Naive thymus-derived CD4-positive, alpha-beta T cell (primary cell): ENCODE data around the gene MREG. TPM values are rescaled to one million over a fixed set of nuclear protein-coding genes. Genes with fewer than 3 reads are reported as not detected.

Source experiments
- ATAC-seq: fragments of 150-1000 bp; cut with Tn5 transposase; 2 replicates; pipeline ENCODE4 v1.10.0; 2021; ENCODE audit warnings: mild to moderate bottlenecking, moderate library complexity
- CTCF ChIA-PET: fragments of 350-600 bp; sonication (Branson Sonifier 250); formaldehyde crosslinking; loops from one replicate; lab custom pipeline; 2021; ENCODE audit warnings: antibody characterized with exemption; lab: Charles Lee
- POLR2A ChIA-PET: fragments of 350-600 bp; sonication (Branson Sonifier 250); formaldehyde crosslinking; loops from one replicate; lab custom pipeline; 2021; ENCODE audit warnings: antibody characterized with exemption, inconsistent platforms; lab: Charles Lee
- DNase-seq, 9 donors: peaks; one replicate each; pipeline versions ENCODE4 v3.0.0 to v3.0.0-alpha.2; 2020 to 2022; ENCODE audit warnings: mixed read lengths in 1 of 9
- H3K27ac ChIP-seq: one replicate; pipeline ENCODE4 v1.7.0; 2013; ENCODE audit warnings: mild to moderate bottlenecking, low read depth, low read length, moderate library complexity
- H3K27me3 ChIP-seq, 2 donors: one replicate each; pipeline ENCODE4 v1.7.0; 2013; ENCODE audit warnings: low read length in 2 of 2, mild to moderate bottlenecking in 2 of 2, moderate library complexity in 2 of 2; ENCODE audit not compliant: control insufficient read depth in 2 of 2, insufficient read depth in 2 of 2
- H3K36me3 ChIP-seq, 3 experiments: 1 replicate in 2 of 3; 2 replicates in 1 of 3; pipeline ENCODE4 v1.7.0; 2013; ENCODE audit warnings: low read length in 3 of 3, mild to moderate bottlenecking in 3 of 3, moderate library complexity in 1 of 3; ENCODE audit not compliant: insufficient read depth in 3 of 3, control insufficient read depth in 2 of 3
- H3K4me1 ChIP-seq, 2 donors: one replicate each; pipeline ENCODE4 v1.7.0; 2013; ENCODE audit warnings: low read length in 2 of 2, mild to moderate bottlenecking in 2 of 2, moderate library complexity in 1 of 2; ENCODE audit not compliant: control insufficient read depth in 2 of 2, insufficient read depth in 2 of 2
- H3K4me3 ChIP-seq: 2 replicates; pipeline ENCODE4 v1.7.0; 2013; ENCODE audit warnings: mild to moderate bottlenecking, low read length
- H3K9me3 ChIP-seq, 3 experiments: 1 replicate in 2 of 3; 2 replicates in 1 of 3; pipeline ENCODE4 v1.7.0; 2013; ENCODE audit warnings: low read length in 3 of 3; ENCODE audit not compliant: control insufficient read depth in 2 of 3
- H3K27ac Mint-ChIP-seq, 9 donors: one replicate each; pipeline ENCODE4 v1.8.0; 2020 to 2022; ENCODE audit warnings: mixed read lengths in 9 of 9, mild to moderate bottlenecking in 8 of 9, moderate library complexity in 5 of 9, inconsistent platforms in 2 of 9
- H3K27me3 Mint-ChIP-seq, 5 donors: one replicate each; pipeline ENCODE4 v1.8.0; 2021 to 2022; ENCODE audit warnings: mixed read lengths in 5 of 5, mild to moderate bottlenecking in 1 of 5
- H3K36me3 Mint-ChIP-seq, 5 donors: one replicate each; pipeline ENCODE4 v1.8.0; 2020 to 2022; ENCODE audit warnings: mixed read lengths in 5 of 5, mild to moderate bottlenecking in 3 of 5, inconsistent platforms in 1 of 5
- H3K4me1 Mint-ChIP-seq, 7 donors: one replicate each; pipeline ENCODE4 v1.8.0; 2020 to 2022; ENCODE audit warnings: mixed read lengths in 7 of 7, mild to moderate bottlenecking in 3 of 7, inconsistent platforms in 1 of 7
- H3K4me3 Mint-ChIP-seq, 10 donors: one replicate each; pipeline ENCODE4 v1.8.0; 2020 to 2022; ENCODE audit warnings: mild to moderate bottlenecking in 10 of 10, mixed read lengths in 10 of 10, moderate library complexity in 6 of 10, inconsistent platforms in 2 of 10
- H3K9me3 Mint-ChIP-seq, 11 donors: one replicate each; pipeline ENCODE4 v1.8.0; 2020 to 2022; ENCODE audit warnings: mixed read lengths in 11 of 11, mild to moderate bottlenecking in 4 of 11, inconsistent platforms in 1 of 11, moderate library complexity in 1 of 11
- intact Hi-C, 2 donors: fragments of 100-400 bp; cut with micrococcal nuclease; formaldehyde crosslinking; loops; one replicate each; pipeline ENCODE4 v1.15.1; 2023
- polyA plus RNA-seq, 2 donors: library from polyadenylated mRNA; unstranded; fragments of 300-500 nt; fragmentation: Illumina TruSeq; gene quantifications; one replicate each; pipeline ENCODE4 v1.2.3, GENCODE V29; 2021
- total RNA-seq, 6 experiments: library from RNA in 5 of 6; stranded (reverse) in 5 of 6; gene quantifications; 1 replicate in 5 of 6; 2 replicates in 1 of 6; pipeline ENCODE4 v1.2.3 and lab custom pipeline; 2021 to 2026

Gene MREG, protein sequence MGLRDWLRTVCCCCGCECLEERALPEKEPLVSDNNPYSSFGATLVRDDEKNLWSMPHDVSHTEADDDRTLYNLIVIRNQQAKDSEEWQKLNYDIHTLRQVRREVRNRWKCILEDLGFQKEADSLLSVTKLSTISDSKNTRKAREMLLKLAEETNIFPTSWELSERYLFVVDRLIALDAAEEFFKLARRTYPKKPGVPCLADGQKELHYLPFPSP
- total RNA-seq (1 to 10 TPM; 4.8 to 8.5 (median 6.4) TPM), polyA plus RNA-seq (1 to 10 TPM in 1 of 2 donors, under 1 TPM in 1; 0.39 to 3.3 TPM), total RNA-seq (lab: John Stamatoyannopoulos, UW) (7.7 reads per million, percentile 31 among the genes with 10 or more reads in this experiment)

DNA sequence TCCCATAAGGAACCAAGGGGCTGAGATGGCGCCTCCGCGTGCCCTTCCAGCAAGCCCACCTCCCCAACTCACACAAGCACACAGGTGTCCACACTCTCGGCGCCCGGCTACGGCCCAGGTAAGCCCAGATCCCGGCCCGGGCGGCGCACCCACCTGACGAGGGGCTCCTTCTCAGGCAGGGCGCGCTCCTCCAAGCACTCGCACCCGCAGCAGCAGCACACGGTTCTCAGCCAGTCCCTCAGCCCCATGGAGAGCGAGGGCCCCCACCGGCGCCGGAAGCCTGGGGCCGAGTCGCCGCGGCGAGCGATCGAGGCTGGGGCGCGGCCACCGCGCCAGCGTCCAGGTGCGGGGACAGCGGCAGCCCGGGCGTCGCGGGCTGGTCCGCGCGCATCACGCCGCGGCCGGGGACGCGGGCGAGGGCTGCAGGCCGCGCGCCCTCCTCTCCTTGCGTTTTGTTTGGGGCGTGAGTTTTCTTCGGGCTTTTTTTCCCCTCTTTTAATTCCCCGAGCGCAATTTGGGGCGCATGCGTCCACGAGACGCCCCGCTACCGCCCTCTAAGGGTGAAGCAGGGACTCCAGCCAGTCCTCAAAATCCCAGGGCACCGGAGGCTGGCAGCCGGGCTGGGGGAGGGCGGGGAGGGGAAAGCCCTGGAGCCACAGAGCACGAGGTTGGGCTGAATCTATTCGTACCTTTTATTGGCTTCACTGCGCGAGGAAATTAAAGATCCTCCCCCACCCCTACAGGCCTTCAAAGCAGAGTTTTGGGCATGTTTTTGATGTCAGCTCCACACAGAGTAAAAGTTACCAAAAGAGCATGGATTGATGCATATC, at the start of gene MREG:
MREG (minus strand) TSS at position 472 of the 830 bp plus-strand sequence; CDS start at position 248, 224 bp downstream.
- peak within 1 kb of the TSS; percentile 82 to 93 (median 89) for H3K4me3 Mint-ChIP-seq
- H3K9me3 ChIP-seq, result no peaks in the 10 kb centered on the region
- peaks cover 27 to 70% (median 53%) of the 10 kb centered on the region in 7 donors for H3K4me1 Mint-ChIP-seq
- ChIA-PET CTCF (interaction anchor here (0.7 to 1.6 kb wide), 5 partner anchors 9 to 62 kb away, joined by 3 to 5 read pairs (median 3); no protein-coding TSS in a partner anchor), POLR2A (interaction anchor here (0.6 to 0.9 kb wide), 3 partner anchors 10 to 491 kb away, joined by 3 to 4 read pairs (median 3); no protein-coding TSS in a partner anchor)
- intact Hi-C loops, result loop anchor here (1.0 to 5.0 kb wide), 6 partner anchors 10 to 701 kb away; partner anchors contain the start of genes ATIC (in 2 of the 2) and SMARCAL1 (in 1 of the 2)
- peak; percentile 67 to 84 (median 80) for DNase-seq
- peak within 1 kb of the TSS; percentile 59 for H3K27ac ChIP-seq
- H3K36me3 ChIP-seq, result peaks cover 0 to 3% (median 0%) of the 10 kb centered on the region in 3 experiments
- H3K4me1 ChIP-seq, result peaks cover 30 to 31% of the 10 kb centered on the region in 2 donors
- no peaks in the 10 kb centered on the region for H3K27me3 ChIP-seq
- ATAC-seq, result peak; percentile 90
- H3K27me3 Mint-ChIP-seq, result peaks cover 0 to 4% (median 0%) of the 10 kb centered on the region in 5 donors
- H3K27ac Mint-ChIP-seq, result peak within 1 kb of the TSS; percentile 33 to 91 (median 74)
- peaks cover 0 to 2% (median 0%) of the 10 kb centered on the region in 11 donors for H3K9me3 Mint-ChIP-seq
- H3K4me3 ChIP-seq, result peak within 1 kb of the TSS; percentile 65
- H3K36me3 Mint-ChIP-seq, result peaks cover 0 to 9% (median 6%) of the 10 kb centered on the region in 5 donors

DNA sequence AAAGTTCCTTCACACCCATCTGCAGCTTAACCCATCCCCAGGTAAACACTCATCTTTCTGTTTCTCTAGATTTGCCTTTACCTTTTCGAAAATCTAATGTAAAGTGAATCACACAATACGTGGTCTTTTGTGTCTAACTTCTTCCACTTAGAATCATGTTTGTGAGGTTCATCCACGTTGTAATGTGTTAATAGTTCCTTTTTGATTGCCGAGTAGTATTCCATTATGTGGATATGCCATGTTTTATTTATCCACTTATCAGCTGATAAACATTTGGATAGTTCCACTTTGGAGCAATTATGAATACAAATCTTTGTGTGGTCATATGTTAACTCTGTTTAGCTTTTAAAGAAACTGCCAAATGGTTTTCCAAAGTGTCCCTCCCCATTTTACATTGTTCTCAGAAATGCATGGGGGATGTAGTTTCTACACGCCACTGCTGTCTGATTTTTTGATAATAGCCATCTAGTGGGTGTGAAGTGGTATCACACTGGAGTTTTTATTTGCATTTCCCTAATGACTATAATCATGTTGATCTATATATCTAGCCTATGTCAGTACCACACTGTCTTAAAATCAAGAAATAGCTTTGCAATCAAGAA, 46.0 kb upstream of the MREG start:
- no peaks in the 10 kb centered on the region for H3K27me3 ChIP-seq
- H3K27me3 Mint-ChIP-seq, result no peaks in the 10 kb centered on the region
- peaks cover 16 to 22% of the 10 kb centered on the region in 2 donors for H3K4me1 ChIP-seq
- H3K4me3 ChIP-seq, result no peak overlapping the region
- POLR2A ChIA-PET, result interaction anchor here (1.2 to 3.5 kb wide), 5 partner anchors 11 to 50 kb away, joined by 3 to 34 read pairs (median 9); partner anchors contain the start of genes PECR, TMEM169 and XRCC5
- peak overlapping the region in 8 of 9 donors; percentile 46 to 99 (median 96) for H3K27ac Mint-ChIP-seq
- H3K9me3 Mint-ChIP-seq, result no peaks in the 10 kb centered on the region
- no peak overlapping the region for H3K27ac ChIP-seq
- H3K36me3 Mint-ChIP-seq, result peaks cover 5 to 27% (median 25%) of the 10 kb centered on the region in 5 donors
- peaks cover 8 to 42% (median 37%) of the 10 kb centered on the region in 7 donors for H3K4me1 Mint-ChIP-seq
- peak overlapping the region in 3 of 10 donors; percentile 9 to 73 (median 38) for H3K4me3 Mint-ChIP-seq
- CTCF ChIA-PET, result interaction anchor here (0.6 to 2.5 kb wide), 8 partner anchors 17 to 81 kb away, joined by 3 to 13 read pairs (median 4); no protein-coding TSS in a partner anchor
- peak in 1 of 9 donors; percentile 12 for DNase-seq
- peaks cover 0 to 6% (median 0%) of the 10 kb centered on the region in 3 experiments for H3K36me3 ChIP-seq
- intact Hi-C loops, result loop anchor here in 1 of 2 donors (2.0 kb wide), 2 partner anchors 345 to 439 kb away; partner anchors contain the start of gene RPL37A
- no peak for ATAC-seq
- H3K9me3 ChIP-seq, result no peaks in the 10 kb centered on the region

GRCh38 chr2:216057688-216058193, 44.4 kb upstream of the MREG start:
- Histone ChIP-seq H3K4me3 (peak overlapping the region; percentile 49), H3K36me3 (no peaks in the 10 kb centered on the region), H3K27me3 (no peaks in the 10 kb centered on the region), H3K9me3 (no peaks in the 10 kb centered on the region), H3K27ac (peak overlapping the region; percentile 83), H3K4me1 (peaks cover 16 to 22% of the 10 kb centered on the region in 2 donors)
- peaks cover 8 to 42% (median 37%) of the 10 kb centered on the region in 7 donors for H3K4me1 Mint-ChIP-seq
- peaks cover 5 to 28% (median 25%) of the 10 kb centered on the region in 5 donors for H3K36me3 Mint-ChIP-seq
- CTCF ChIA-PET, result interaction anchor here (0.5 to 2.5 kb wide), 5 partner anchors 9 to 83 kb away, joined by 3 to 13 read pairs (median 6); no protein-coding TSS in a partner anchor
- POLR2A ChIA-PET, result interaction anchor here (0.7 to 3.5 kb wide), 9 partner anchors 12 to 371 kb away, joined by 3 to 34 read pairs (median 4); partner anchors contain the start of genes PECR, TMEM169 and XRCC5
- ATAC-seq (peak; percentile 96), DNase-seq (peak in 8 of 9 donors; percentile 48 to 76 (median 67))
- peak overlapping the region; percentile 94 to 100 (median 98) for H3K27ac Mint-ChIP-seq
- intact Hi-C loops, result loop anchor here (1.0 to 2.0 kb wide), 8 partner anchors 23 to 441 kb away; partner anchors contain the start of genes XRCC5 (in 2 of the 2), PECR (in 1 of the 2), RPL37A (in 1 of the 2) and SMARCAL1 (in 1 of the 2)
- H3K9me3 Mint-ChIP-seq, result no peaks in the 10 kb centered on the region
- H3K4me3 Mint-ChIP-seq, result peak overlapping the region; percentile 63 to 87 (median 84)
- H3K27me3 Mint-ChIP-seq, result no peaks in the 10 kb centered on the region

DNA sequence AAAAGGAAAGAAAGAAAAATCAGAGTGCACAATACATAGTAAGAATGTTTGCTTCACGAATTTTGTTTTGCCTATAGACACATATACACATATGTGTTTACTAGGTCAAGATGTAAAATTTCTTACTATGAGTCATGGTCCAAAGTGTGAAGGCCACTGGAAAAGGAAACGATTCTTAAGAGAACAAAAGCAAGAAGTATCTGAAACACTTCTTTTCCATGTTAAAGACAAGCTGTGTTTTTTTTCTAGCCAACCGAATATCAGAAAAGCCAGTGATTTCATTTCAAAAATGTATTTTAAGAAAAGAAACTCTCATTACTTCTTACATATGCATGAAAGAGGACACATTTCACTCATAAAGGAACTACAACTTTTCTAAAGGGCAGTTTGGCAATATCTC, 43.4 kb upstream of the MREG start:
- Mint-ChIP-seq H3K27ac (peak overlapping the region; percentile 83 to 100 (median 97)), H3K9me3 (no peaks in the 10 kb centered on the region), H3K4me1 (peaks cover 8 to 42% (median 37%) of the 10 kb centered on the region in 7 donors), H3K4me3 (peak overlapping the region in 5 of 10 donors; percentile 12 to 76 (median 17)), H3K27me3 (no peaks in the 10 kb centered on the region), H3K36me3 (peaks cover 5 to 27% (median 24%) of the 10 kb centered on the region in 5 donors)
- Histone ChIP-seq H3K27ac (peak overlapping the region; percentile 83), H3K36me3 (no peaks in the 10 kb centered on the region), H3K4me3 (no peak overlapping the region), H3K4me1 (peaks cover 16 to 22% of the 10 kb centered on the region in 2 donors), H3K27me3 (no peaks in the 10 kb centered on the region), H3K9me3 (no peaks in the 10 kb centered on the region)
- ChIA-PET CTCF (interaction anchor here (0.6 kb wide), 1 partner anchor 47 kb away, joined by 3 read pairs; no protein-coding TSS in a partner anchor), POLR2A (interaction anchor here (3.5 kb wide), 1 partner anchor 27 kb away, joined by 10 read pairs; no protein-coding TSS in a partner anchor)
- intact Hi-C loops, result no loop called here
- no peak for DNase-seq
- ATAC-seq, result no peak

DNA sequence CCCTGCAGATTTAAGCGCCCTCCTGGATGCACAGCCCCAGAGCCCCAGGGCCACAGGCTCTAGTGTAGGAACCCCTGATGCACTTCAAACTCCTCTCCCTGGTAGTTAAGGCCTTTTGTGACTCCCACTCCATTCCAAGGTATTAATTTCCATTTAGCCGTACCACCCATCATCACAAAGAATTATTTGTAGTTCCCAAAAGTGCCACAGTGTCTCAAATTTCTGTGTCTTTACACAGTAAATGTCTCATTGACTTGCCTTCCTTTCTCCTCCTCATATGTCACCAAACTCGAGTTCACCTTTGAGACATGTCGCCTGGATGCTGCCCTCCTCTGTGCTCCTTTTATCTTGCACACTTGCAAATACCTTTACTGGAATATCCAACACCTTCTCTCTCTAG, 42.3 kb upstream of the MREG start:
- H3K9me3 ChIP-seq, result no peaks in the 10 kb centered on the region
- no peak overlapping the region for H3K4me3 Mint-ChIP-seq
- ChIA-PET POLR2A (interaction anchor here (0.9 kb wide), 1 partner anchor 26 kb away, joined by 3 read pairs; the partner anchor contains the start of genes PECR and TMEM169), CTCF (interaction anchor here (0.6 kb wide), 1 partner anchor 759 kb away, joined by 4 read pairs; no protein-coding TSS in a partner anchor)
- peaks cover 8 to 42% (median 37%) of the 10 kb centered on the region in 7 donors for H3K4me1 Mint-ChIP-seq
- peak overlapping the region in 7 of 9 donors; percentile 43 to 99 (median 68) for H3K27ac Mint-ChIP-seq
- H3K36me3 Mint-ChIP-seq, result peaks cover 5 to 30% (median 22%) of the 10 kb centered on the region in 5 donors
- DNase-seq, result no peak
- no peak for ATAC-seq
- no peak overlapping the region for H3K4me3 ChIP-seq
- no peaks in the 10 kb centered on the region for H3K36me3 ChIP-seq
- no peaks in the 10 kb centered on the region for H3K27me3 ChIP-seq
- H3K4me1 ChIP-seq, result peaks cover 16 to 22% of the 10 kb centered on the region in 2 donors
- no peak overlapping the region for H3K27ac ChIP-seq
- no peaks in the 10 kb centered on the region for H3K27me3 Mint-ChIP-seq
- no peaks in the 10 kb centered on the region for H3K9me3 Mint-ChIP-seq
- intact Hi-C loops, result no loop called here
